ENCODE data around the gene NFIA.

NFIA gene

DNA sequence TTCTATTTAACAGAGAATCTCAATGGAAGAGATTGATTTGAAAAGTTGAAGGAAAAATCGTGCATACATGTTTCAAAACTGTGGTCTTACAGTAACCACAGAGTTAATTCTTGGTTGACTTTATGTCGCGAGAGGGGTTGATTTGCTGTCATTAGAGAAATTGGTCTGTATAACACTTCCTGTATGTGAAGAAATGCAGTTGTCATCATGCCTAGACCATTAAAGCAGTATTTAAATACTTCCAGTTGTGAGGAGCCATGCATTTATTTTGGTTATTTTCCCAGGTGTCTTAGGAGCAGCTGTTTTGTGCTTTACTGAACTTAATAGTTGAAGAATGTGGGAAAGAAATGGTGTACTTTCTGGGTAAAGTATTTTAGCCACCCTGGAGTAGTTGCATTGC, 76.2 kb downstream of the NFIA start:
- in situ Hi-C loops (cut with HindIII; ENCODE audit: low sequenced_read_pairs) = no loop called here
- no peak overlapping the region for H3K4me3 ChIP-seq (ENCODE audit: low read depth, low read length)
- TF ChIP-seq, protein P1, sequence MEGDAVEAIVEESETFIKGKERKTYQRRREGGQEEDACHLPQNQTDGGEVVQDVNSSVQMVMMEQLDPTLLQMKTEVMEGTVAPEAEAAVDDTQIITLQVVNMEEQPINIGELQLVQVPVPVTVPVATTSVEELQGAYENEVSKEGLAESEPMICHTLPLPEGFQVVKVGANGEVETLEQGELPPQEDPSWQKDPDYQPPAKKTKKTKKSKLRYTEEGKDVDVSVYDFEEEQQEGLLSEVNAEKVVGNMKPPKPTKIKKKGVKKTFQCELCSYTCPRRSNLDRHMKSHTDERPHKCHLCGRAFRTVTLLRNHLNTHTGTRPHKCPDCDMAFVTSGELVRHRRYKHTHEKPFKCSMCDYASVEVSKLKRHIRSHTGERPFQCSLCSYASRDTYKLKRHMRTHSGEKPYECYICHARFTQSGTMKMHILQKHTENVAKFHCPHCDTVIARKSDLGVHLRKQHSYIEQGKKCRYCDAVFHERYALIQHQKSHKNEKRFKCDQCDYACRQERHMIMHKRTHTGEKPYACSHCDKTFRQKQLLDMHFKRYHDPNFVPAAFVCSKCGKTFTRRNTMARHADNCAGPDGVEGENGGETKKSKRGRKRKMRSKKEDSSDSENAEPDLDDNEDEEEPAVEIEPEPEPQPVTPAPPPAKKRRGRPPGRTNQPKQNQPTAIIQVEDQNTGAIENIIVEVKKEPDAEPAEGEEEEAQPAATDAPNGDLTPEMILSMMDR (IDR thresholded peaks at IDR 0.05; ENCODE audit: low read depth, low read length) = no peak
- DNase-seq (ENCODE audit: low read depth, low spot score) = no peak

DNA sequence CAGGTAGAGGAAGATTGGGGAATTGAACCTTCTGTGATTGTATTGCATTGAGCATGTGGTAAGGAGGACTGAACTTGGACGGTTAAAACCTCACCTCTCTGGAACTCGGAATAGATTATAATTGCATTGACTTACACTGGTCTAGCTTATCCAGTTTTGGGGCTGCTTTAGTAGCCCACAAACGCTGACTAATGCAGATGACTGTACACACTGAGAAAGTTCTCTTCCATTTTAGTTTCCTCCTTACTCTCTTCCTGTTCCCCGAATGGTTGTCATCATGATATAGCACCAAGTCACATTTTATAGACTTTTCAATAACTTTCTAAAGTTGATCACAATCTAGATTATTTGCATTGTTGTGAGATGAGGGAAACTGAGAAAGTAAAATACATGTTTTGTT, 78.2 kb downstream of the NFIA start:
- TF ChIP-seq, protein P1 (IDR thresholded peaks at IDR 0.05; ENCODE audit: low read depth, low read length) = no peak
- DNase-seq (ENCODE audit: low read depth, low spot score) = no peak
- in situ Hi-C loops (cut with HindIII; ENCODE audit: low sequenced_read_pairs) = no loop called here
- no peak overlapping the region for H3K4me3 ChIP-seq (ENCODE audit: low read depth, low read length)

DNA sequence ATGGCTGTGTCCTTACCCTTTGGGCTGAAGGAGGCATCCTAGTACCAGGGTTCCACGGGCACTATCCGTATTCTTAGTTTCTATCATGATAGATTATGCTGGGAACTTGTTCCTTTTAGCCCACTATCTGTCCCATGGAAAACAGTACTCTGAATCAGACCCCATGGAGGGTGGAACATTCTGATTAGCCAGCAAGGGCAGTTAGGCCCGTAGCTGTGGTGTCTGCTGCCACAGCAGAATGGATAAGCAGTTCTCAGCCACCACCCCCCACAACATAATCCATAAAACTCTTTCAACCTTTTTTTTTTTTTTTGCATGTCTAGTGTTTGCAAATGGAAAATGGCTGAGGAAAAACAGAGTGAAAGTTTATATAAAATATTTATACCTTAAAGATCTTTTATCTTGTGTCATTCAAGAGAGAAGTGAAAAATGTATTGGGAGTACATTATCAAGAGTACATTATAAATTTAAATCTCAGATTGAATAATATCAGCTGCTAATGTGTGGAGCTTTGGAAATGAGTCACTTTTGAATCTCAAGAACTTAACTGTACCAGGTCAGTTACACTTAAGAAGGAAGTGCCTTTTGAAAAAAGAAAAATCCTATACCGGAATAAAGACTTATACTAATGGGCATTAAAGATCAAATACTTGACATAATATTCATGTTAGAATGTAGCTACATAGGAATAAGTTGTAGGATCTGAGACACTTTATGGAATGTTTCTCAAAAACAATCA, 80.3 kb downstream of the NFIA start:
- H3K4me3 ChIP-seq (ENCODE audit: low read depth, low read length) = no peak overlapping the region
- in situ Hi-C loops (cut with HindIII; ENCODE audit: low sequenced_read_pairs) = no loop called here
- TF ChIP-seq, protein P1 (IDR thresholded peaks at IDR 0.05; ENCODE audit: low read depth, low read length) = no peak
- no peak for DNase-seq (ENCODE audit: low read depth, low spot score)

DNA sequence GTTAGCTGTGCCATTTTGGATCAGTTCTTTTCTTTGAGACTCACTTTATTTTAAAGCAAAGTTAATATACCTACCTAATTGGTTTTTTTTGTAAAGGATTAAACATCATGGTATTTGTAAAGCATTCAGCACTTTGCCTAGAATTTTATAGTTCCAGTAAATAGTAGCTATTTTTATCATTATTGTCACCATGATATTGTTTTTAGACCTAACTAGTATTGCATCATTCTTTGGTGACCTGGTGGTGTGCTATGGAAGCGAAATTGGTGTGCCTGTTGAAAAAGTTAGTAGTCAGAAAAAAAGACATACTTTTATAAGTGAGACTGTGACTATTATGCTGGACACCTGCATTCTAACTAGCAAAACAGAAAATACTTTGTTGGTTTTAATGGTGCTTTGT, 81.0 kb downstream of the NFIA start:
- H3K4me3 ChIP-seq (ENCODE audit: low read depth, low read length) = no peak overlapping the region
- in situ Hi-C loops (cut with HindIII; ENCODE audit: low sequenced_read_pairs) = no loop called here
- no peak for DNase-seq (ENCODE audit: low read depth, low spot score)
- TF ChIP-seq, protein P1 (IDR thresholded peaks at IDR 0.05; ENCODE audit: low read depth, low read length) = no peak

DNA sequence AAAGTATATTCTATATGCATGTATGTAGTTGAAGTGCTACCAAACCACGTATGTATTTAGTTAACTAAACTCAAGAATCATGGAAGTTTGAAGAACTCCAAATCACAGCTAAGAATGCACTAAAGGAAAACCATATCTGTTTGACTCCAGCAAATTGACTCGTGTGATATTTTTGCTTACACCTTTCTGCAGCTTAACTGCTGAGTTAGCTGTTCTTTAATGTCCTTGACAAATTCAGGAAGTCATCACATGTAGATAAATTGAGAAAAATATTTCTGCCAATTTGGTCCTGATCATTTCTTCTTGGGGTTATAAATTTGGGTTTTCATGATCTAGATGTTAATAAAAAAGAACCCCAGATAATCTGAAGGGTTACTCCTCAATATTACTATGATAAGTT, 83.0 kb downstream of the NFIA start:
- DNase-seq (ENCODE audit: low read depth, low spot score) = no peak
- TF ChIP-seq, protein P1 (IDR thresholded peaks at IDR 0.05; ENCODE audit: low read depth, low read length) = no peak
- in situ Hi-C loops (cut with HindIII; ENCODE audit: low sequenced_read_pairs) = no loop called here
- H3K4me3 ChIP-seq (ENCODE audit: low read depth, low read length) = no peak overlapping the region

DNA sequence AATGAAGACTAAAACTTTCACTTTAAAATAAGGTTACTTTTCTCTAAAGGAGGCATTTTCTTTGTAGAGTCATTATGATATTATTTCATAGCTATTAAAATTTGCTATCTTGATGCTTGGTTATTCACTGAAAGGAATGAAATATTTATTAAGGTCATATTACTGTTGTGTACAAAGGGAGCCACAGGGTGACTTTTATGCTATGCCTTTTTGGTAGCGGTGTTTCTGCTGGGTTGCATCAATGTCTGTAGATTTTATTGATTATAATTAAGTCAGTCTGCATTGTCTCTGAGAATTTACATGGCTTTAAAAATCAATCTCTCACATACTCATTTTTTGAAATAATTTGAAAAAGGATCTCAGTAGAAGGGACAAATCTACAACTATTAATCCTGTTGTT, 84.9 kb downstream of the NFIA start:
- TF ChIP-seq, protein P1 (IDR thresholded peaks at IDR 0.05; ENCODE audit: low read depth, low read length) = no peak
- DNase-seq (ENCODE audit: low read depth, low spot score) = no peak
- in situ Hi-C loops (cut with HindIII; ENCODE audit: low sequenced_read_pairs) = no loop called here
- H3K4me3 ChIP-seq (ENCODE audit: low read depth, low read length) = no peak overlapping the region

Data from astrocyte of the spinal cord (primary cell).